Stimulated activated CD8-positive, alpha-beta memory T cell treated with anti-CD3 and anti-CD28 coated beads, Interleukin-15, amount 100 ng/mL, for 48 hours (primary cell): ENCODE measurements around the gene CNRIP1.

Experiments
- DNase-seq, 2 donors: peaks; one replicate each; pipeline ENCODE4 v3.0.0-alpha.2; 2020; ENCODE audit warnings: low read depth in 2 of 2

The CNRIP1 gene

GRCh38 chr2:68251187-68251854 lies 68.4 kb downstream of the CNRIP1 start:
- peak; percentile 52 to 63 for DNase-seq

GRCh38 chr2:68250652-68251186 lies 69.0 kb downstream of the CNRIP1 start:
- DNase-seq, result no peak

- no peak for DNase-seq
Measured at GRCh38 chr2:68250196-68250595, 69.6 kb downstream of the CNRIP1 start.

- DNase-seq, result no peak
Measured at GRCh38 chr2:68248806-68249205, 70.9 kb downstream of the CNRIP1 start.

GRCh38 chr2:68248361-68248760 lies 71.4 kb downstream of the CNRIP1 start:
- no peak for DNase-seq

- no peak for DNase-seq
Measured at GRCh38 chr2:68246396-68246795, 73.4 kb downstream of the CNRIP1 start.

GRCh38 chr2:68245672-68246071 lies 74.1 kb downstream of the CNRIP1 start:
- DNase-seq, result no peak

- DNase-seq, result no peak
Measured at GRCh38 chr2:68245066-68245465, 74.7 kb downstream of the CNRIP1 start.

- DNase-seq, result no peak
Measured at GRCh38 chr2:68244456-68244855, 75.3 kb downstream of the CNRIP1 start.
